DND-41 (cell line): ENCODE data around the gene RBM45.

Source experiments
- CTCF ChIP-seq: IDR thresholded peaks from 2 replicates; pipeline ENCODE4 v1.5.1; 2012; ENCODE audit warnings: borderline replicate concordance, low read length, moderate library complexity, mild to moderate bottlenecking; ENCODE audit not compliant: poor library complexity, severe bottlenecking; ENCODE audit errors: extremely low read depth
- EZH2 ChIP-seq: IDR thresholded peaks from 3 replicates; pipeline ENCODE4 v1.6.1; 2012; ENCODE audit warnings: borderline replicate concordance, low read depth, mild to moderate bottlenecking, moderate library complexity, low read length, inconsistent platforms; ENCODE audit not compliant: severe bottlenecking

GRCh38 chr2:178075006-178075326, 37.3 kb upstream of the RBM45 start:
- TF ChIP-seq CTCF, result no peak
- TF ChIP-seq EZH2, result no peak
